Activated CD4-positive, alpha-beta memory T cell treated with anti-CD3 and anti-CD28 coated beads for 36 hours (primary cell): Measurements from ENCODE around the gene TPSB2. TPM values are rescaled to one million over a fixed set of nuclear protein-coding genes. Genes with fewer than 3 reads are reported as not detected.
"Not testable (repeated sequence)": the region's sequence is repeated elsewhere in the genome, so short reads cannot be mapped to it uniquely, and the experiment has no call there.

Source experiments
- CTCF ChIA-PET: fragments of 350-600 bp; sonication (Branson Sonifier 250); formaldehyde crosslinking; loops from one replicate; lab custom pipeline; 2021; ENCODE audit warnings: antibody characterized with exemption, inconsistent platforms; lab: Charles Lee
- POLR2A ChIA-PET: fragments of 350-600 bp; sonication (Branson Sonifier 250); formaldehyde crosslinking; loops from one replicate; lab custom pipeline; 2021; ENCODE audit warnings: antibody characterized with exemption; lab: Charles Lee
- DNase-seq: peaks from one replicate; pipeline ENCODE4 v3.0.0-alpha.2; 2020
- H3K27ac Mint-ChIP-seq: one replicate; pipeline ENCODE4 v1.8.0; 2021; ENCODE audit warnings: mixed read lengths
- H3K27me3 Mint-ChIP-seq: one replicate; pipeline ENCODE4 v1.8.0; 2021; ENCODE audit warnings: mixed read lengths
- H3K36me3 Mint-ChIP-seq: one replicate; pipeline ENCODE4 v1.8.0; 2021; ENCODE audit warnings: mixed read lengths
- H3K4me1 Mint-ChIP-seq: one replicate; pipeline ENCODE4 v1.8.0; 2021; ENCODE audit warnings: low read depth, mixed read lengths
- H3K4me3 Mint-ChIP-seq: one replicate; pipeline ENCODE4 v1.8.0; 2021; ENCODE audit warnings: mild to moderate bottlenecking, mixed read lengths
- H3K9me3 Mint-ChIP-seq: one replicate; pipeline ENCODE4 v1.8.0; 2021; ENCODE audit warnings: mixed read lengths
- intact Hi-C: fragments of 100-400 bp; cut with micrococcal nuclease; formaldehyde crosslinking; loops from one replicate; pipeline ENCODE4 v1.15.1; 2023
- total RNA-seq, 2 experiments: library from RNA; stranded (reverse); gene quantifications; one replicate each; pipeline ENCODE4 v1.2.3, GENCODE V29; 2021

TPSB2 gene
- total RNA-seq, 2 experiments from 2014 or later: not detected

DNA sequence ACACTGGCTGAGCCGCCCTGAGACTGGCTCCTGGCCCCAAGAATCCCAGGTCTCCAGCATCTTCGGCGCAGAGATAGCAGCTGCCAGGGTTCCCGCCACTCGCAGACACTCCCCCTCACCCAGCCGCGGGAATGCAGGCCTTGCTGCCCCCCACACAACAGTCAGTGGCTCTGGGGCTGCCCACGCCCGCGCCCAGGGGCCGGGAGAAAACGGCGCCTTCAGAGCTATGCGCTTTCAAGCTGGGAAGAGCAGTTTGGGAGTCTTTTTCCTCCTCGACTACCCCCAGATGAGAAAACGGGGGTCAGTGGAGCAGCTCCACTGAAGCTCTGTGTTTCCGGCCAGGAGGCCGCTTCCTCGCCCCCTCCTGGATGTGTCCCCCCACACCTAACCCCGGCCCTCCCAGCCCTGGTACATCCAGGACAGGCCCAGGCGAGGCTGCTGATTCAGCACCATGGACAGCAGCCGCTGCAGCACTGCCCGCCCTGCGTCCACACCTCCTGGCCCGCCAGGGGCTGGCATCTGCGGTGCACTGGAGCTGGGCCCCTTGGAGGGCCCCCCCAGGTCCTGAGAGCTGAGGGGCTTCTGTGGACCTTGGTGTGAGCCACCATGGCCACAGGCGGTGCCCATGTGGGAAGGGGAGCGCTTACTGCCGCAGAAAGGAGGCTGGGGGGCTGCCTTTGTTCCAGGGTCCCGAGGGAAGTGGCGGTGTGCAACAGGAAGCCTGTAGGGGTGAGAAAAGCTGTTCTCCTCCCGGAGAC lies 41.4 kb downstream of the TPSB2 start:
- intact Hi-C loops: no loop called here

DNA sequence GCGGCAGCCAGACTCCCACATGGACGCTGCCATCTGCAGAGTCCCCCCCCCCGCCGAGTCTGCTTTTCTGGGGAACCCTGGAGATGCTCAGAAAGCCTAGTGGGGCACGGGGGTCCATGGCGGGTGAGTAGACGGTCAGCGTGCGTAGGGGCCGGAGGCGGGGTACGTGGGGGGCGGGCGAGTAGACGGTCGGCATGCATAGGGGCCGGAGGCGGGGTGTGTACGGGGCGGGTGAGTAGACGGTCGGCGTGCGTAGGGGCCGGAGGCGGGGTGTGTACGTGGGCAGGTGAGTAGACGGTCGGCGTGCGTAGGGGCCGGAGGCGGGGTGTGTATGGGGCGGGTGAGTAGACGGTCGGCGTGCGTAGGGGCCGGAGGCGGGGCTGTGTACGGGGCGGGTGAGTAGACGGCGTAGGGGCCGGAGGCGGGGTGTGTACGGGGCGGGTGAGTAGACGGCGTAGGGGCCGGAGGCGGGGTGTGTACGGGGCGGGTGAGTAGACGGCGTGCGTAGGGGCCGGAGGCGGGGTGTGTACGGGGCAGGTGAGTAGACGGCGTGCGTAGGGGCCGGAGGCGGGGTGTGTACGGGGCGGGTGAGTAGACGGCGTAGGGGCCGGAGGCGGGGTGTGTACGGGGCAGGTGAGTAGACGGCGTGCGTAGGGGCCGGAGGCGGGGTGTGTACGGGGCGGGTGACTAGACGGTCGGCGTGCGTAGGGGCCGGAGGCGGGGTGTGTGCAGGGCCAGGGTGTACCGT lies 44.4 kb downstream of the TPSB2 start:
- H3K36me3 Mint-ChIP-seq, H3K27ac Mint-ChIP-seq, H3K4me1 Mint-ChIP-seq, H3K9me3 Mint-ChIP-seq, DNase-seq, H3K27me3 Mint-ChIP-seq, CTCF ChIA-PET, intact Hi-C loops, H3K4me3 Mint-ChIP-seq, POLR2A ChIA-PET: not testable (repeated sequence)

More for the DNA sequence above, 41.4 kb downstream of the TPSB2 start:
- H3K36me3 Mint-ChIP-seq: no peaks in the 10 kb centered on the region
- ChIA-PET CTCF (no interaction called here), POLR2A (no interaction called here)
- H3K27ac Mint-ChIP-seq: no peak overlapping the region
- no peaks in the 10 kb centered on the region for H3K4me1 Mint-ChIP-seq
- H3K4me3 Mint-ChIP-seq: no peak overlapping the region
- H3K27me3 Mint-ChIP-seq: no peaks in the 10 kb centered on the region
- no peaks in the 10 kb centered on the region for H3K9me3 Mint-ChIP-seq
- peak; percentile 54 for DNase-seq

DNA sequence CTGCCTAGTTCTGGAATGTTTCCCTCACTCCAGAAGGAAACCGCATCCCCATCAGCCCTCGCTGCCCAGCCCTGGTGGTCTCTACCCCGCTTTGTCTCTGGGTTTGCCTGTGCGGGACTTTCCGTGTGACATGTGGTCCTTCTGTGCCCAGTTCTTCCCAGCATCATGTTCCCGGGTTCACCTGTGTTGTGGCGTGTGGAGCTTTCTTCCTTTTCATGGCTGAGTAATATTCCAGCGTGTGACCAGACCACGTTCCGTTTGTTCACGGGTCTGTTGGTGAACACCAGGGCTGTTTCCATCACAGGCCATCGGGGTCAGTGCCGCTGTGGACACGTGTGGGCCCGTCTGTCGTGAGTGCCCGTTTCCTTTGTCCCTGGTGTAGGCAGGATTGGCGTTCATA lies 45.0 kb downstream of the TPSB2 start:
- no peaks in the 10 kb centered on the region for H3K9me3 Mint-ChIP-seq
- H3K4me1 Mint-ChIP-seq: no peaks in the 10 kb centered on the region
- H3K27ac Mint-ChIP-seq: no peak overlapping the region
- POLR2A ChIA-PET: no interaction called here
- peaks cover 3% of the 10 kb centered on the region for H3K27me3 Mint-ChIP-seq
- intact Hi-C loops: no loop called here
- no peaks in the 10 kb centered on the region for H3K36me3 Mint-ChIP-seq
- H3K4me3 Mint-ChIP-seq: no peak overlapping the region
- CTCF ChIA-PET: no interaction called here
- DNase-seq: no peak

DNA sequence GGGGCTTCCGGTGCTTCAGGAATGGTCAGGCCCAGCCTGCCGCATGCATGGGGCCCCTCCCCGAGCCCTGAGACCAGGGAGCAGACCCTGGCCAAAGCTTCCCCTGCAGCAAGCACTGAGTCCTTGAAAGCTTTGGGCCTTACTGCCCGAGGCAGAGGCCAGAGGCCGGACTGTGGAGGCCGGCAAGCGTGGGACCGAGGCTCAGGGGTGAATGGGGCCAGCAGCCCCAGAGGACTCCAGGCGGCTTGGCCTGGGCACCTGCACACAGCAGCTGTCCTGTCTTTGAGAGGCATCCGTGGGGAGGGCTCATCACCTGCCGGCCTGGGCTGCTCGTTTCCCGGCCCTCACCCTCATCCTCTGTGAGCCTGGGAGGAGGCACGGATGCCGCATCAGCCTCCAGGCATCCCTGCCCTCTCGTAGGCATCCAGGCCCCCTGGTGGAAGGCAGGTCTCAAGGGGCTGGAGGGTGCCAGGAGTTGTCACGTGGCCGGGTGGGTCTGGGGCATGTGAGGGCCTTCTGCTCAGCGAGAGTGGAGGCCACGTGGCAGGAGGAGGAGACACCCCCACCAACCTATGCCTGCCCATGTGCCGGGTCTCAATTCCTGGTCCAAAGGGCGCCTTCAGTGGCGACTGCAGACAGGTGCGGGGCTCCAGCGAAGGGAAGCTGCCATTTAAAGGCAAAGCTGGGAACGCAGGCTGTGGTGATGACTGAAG lies 45.7 kb downstream of the TPSB2 start:
- no peak overlapping the region for H3K4me3 Mint-ChIP-seq
- no peak overlapping the region for H3K27ac Mint-ChIP-seq

DNA sequence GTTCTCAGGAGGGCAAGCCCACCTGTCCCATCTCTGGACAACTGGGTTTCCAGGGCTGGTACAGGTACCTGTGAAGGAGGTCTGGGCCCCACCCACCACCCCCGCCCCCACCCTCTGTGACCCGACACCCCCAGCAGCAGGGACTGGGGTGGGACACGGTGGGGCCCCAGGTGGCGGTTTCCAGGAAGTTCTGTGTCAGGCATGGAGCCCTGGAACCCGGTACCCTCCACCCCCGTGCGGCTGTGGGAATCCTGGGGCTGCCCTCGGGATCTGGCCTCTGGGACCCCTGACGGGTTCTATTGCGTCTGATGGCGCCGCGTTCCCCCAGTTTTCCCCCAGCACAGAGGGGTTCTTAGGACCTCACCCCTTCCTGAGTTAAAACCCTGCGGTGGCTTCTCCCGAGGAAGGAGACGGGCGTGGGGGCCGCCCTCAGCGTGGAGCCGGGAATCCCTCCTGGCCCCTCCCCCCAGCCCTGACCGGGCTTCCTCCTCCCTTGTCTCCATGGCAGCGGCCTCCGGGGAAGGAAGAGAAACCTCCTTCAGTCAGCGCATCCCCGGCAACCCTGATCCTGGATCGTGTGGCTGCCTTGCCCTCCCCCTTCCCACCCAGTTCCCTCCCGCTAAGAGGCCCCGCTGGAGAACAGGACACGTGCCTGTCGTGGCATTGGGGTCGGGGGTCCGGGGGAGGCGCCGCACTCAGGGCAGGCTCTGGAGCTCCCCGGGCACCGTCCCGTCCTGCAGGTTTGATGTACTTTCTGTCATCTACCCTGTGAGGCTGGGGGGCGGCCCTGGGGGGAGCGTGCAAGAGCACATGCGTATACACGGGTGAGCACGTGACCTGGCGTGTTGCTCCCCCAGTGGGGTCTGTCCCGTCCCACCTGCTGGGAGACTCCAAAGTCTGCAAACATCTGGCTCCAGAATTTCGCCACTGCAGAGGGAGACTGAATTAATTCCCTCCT lies 46.8 kb downstream of the TPSB2 start:
- Mint-ChIP-seq H3K27ac (no peak overlapping the region), H3K4me3 (no peak overlapping the region), H3K36me3 (no peaks in the 10 kb centered on the region), H3K9me3 (no peaks in the 10 kb centered on the region), H3K4me1 (no peaks in the 10 kb centered on the region), H3K27me3 (peaks cover 3% of the 10 kb centered on the region)
- no peak for DNase-seq
- ChIA-PET POLR2A (no interaction called here), CTCF (no interaction called here)
- intact Hi-C loops: no loop called here

More for the DNA sequence above, 45.7 kb downstream of the TPSB2 start:
- CTCF ChIA-PET: interaction anchor here (0.5 kb wide), 1 partner anchor 474 kb away, joined by 3 read pairs; no protein-coding TSS in a partner anchor
- H3K4me1 Mint-ChIP-seq: no peaks in the 10 kb centered on the region
- peaks cover 3% of the 10 kb centered on the region for H3K27me3 Mint-ChIP-seq
- POLR2A ChIA-PET: no interaction called here
- H3K36me3 Mint-ChIP-seq: no peaks in the 10 kb centered on the region
- intact Hi-C loops: no loop called here
- no peak for DNase-seq
- H3K9me3 Mint-ChIP-seq: no peaks in the 10 kb centered on the region

DNA sequence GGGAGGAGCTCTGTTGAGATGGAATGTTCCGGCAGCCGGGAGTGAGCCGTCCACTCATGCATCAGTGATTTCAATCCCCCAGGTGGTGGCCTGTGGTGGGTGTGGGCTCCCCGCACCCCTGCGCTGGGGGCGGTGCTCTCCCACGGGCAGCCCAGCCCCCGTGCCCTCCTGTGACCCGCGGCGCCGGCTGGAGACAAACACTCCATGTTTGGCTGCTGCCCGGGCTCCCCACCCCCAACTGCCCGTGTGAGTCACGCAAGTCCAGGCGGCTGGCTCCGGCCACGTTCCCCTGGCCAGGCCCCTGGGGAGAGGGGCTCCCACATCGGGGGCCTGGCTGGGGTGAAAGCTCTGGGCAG lies 47.7 kb downstream of the TPSB2 start:
- Mint-ChIP-seq H3K4me1 (no peaks in the 10 kb centered on the region), H3K4me3 (no peak overlapping the region), H3K36me3 (no peaks in the 10 kb centered on the region), H3K9me3 (no peaks in the 10 kb centered on the region), H3K27me3 (peaks cover 3% of the 10 kb centered on the region), H3K27ac (no peak overlapping the region)
- no peak for DNase-seq
- CTCF ChIA-PET: no interaction called here
- POLR2A ChIA-PET: no interaction called here
- intact Hi-C loops: no loop called here

DNA sequence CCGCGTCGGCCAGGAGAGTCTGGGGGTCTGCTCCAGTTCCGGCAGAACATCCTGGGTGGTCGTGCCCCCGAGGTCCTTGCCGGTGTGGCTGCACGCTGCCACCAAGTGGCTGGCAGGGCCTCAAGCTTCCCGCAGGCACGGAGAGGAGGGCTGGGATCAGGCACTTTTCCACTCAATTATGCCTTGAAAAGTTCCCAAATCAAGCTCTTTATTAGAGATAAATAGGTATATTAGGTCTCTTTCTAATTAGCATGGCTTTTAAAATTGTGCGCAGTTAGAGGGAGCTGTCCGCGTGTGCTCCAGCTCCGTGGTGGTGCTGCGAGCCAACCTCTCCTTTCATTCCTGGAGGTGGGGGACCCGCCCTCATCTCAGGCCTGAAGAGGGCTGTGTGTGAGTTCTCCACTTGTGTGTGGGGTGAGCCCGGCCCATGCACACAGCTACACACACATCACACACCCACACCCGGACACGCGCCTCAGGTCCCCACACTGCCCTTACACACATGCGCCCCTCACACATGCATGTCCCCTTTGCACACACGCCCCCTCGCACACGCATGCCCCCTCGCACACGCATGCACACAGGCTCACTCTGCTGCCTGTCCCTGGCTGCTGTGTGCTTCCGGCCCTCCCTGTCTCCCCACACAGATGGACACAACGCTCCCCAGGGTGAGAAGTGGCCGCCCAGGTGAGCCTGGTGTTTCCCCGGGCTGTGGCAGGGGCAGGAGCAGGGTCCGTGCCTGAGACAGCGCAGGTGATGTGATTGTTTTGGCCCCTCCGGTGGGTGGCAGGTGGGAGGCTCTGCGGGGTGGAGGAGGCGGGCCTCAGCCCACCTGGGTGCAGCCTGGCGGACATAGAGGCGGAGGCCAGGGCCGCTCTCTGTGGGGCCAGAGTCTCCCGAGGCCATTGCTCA lies 48.3 kb downstream of the TPSB2 start:
- DNase-seq: no peak
- Mint-ChIP-seq H3K27me3 (peaks cover 3% of the 10 kb centered on the region), H3K27ac (no peak overlapping the region), H3K9me3 (no peaks in the 10 kb centered on the region), H3K4me3 (no peak overlapping the region), H3K4me1 (no peaks in the 10 kb centered on the region), H3K36me3 (no peaks in the 10 kb centered on the region)
- CTCF ChIA-PET: no interaction called here
- intact Hi-C loops: no loop called here
- POLR2A ChIA-PET: no interaction called here

DNA sequence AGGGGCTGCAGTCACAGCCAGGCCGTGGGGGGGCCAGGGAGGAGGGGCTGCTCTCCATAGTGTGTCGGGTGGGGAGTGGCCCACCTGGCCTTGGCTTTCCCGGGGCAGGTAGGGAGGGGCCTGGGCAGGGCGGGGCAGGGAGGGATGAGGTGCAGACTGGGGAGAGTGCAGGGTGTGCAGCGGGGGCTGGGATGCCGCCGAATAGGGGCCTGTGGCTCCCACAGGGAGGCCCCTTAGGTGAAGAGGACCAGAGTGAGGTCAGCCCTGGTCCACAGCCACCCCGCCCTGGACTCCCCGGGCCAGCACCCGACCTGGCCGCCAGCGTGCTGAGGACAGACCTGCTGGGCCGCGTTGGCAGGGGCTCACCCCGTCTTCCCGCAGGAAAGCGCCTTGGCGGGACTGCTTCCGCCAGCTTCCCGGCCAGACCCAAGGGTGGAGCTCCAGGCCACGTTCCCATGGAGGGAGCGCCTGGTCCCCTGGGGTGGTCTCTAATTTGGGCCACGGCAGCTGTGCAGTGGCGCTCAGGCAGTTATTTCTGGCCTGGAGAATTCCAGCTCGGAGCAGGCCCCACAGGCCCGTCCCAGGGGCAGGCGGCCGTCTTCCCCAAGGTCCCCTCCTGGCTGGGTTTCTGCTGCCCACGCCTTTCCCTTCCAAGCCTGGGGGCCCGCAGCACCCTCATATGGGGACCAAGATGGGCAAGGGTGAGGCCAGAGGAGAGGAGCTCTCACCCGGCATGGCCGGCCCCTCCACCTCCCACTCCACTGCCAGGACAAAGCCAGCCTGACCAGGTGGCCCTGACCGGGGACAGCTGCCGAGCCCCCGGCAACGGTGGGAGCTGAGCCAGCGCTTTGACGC lies 49.2 kb downstream of the TPSB2 start:
- H3K4me3 Mint-ChIP-seq: no peak overlapping the region
- no peaks in the 10 kb centered on the region for H3K36me3 Mint-ChIP-seq
- H3K4me1 Mint-ChIP-seq: no peaks in the 10 kb centered on the region
- POLR2A ChIA-PET: no interaction called here
- peaks cover 3% of the 10 kb centered on the region for H3K27me3 Mint-ChIP-seq
- H3K27ac Mint-ChIP-seq: no peak overlapping the region
- no peak for DNase-seq
- intact Hi-C loops: no loop called here
- CTCF ChIA-PET: no interaction called here
- no peaks in the 10 kb centered on the region for H3K9me3 Mint-ChIP-seq
